Omental fat pad (tissue), 4 donors: ENCODE data around the gene CNTNAP5. TPM values are rescaled to one million over a fixed set of nuclear protein-coding genes. Genes with fewer than 3 reads are reported as not detected.

Experiments used
- ATAC-seq: fragments of 150-250 bp; one replicate; pipeline ENCODE4 v1.9.1; 2016; ENCODE audit warnings: mild to moderate bottlenecking, moderate library complexity; ENCODE audit not compliant: low FRiP score
- DNase-seq: peaks from one replicate; pipeline ENCODE4 v3.0.0-alpha.2; 2019; ENCODE audit warnings: low spot score
- CTCF ChIP-seq, 3 donors: fragments of 450-650 bp; IDR thresholded peaks; one replicate each; pipeline ENCODE4 v1.5.1; 2016 to 2017; ENCODE audit warnings: antibody characterized with exemption in 3 of 3, mild to moderate bottlenecking in 3 of 3, moderate library complexity in 2 of 3
- total RNA-seq, 4 donors: library from RNA; depleted of rRNA; stranded (reverse); fragments of >200 nt; gene quantifications; one replicate each; pipeline ENCODE4 v1.1.0, GENCODE V29; 2016

The CNTNAP5 gene
- total RNA-seq, 4 donors from 2014 or later: not detected

DNA sequence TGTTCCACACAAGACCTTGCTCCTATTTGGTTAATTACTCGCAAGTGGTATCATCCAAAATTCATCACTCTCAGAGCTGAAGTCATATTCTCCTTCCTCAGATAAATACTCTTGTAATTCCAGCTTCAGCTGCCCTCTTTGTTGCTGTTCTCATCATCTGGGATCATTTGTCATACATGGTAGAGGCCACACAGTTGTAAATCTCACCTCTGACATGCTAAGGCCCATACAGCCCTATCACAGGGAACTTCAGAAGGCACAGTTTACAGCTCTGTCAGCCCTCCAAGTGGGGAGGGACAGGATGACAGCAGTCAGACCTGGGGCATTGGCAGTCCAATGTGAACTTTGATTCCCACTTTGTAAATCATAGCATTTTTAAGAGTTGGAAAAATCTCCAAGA lies 399.0 kb downstream of the CNTNAP5 start:
- TF ChIP-seq CTCF (IDR thresholded peaks at IDR 0.05): no peak
- ATAC-seq (no peak), DNase-seq (no peak)

GRCh38 chr2:124426122-124426521 lies 401.0 kb downstream of the CNTNAP5 start:
- DNase-seq (no peak), ATAC-seq (no peak)
- no peak for TF ChIP-seq CTCF (IDR thresholded peaks at IDR 0.05)

DNA sequence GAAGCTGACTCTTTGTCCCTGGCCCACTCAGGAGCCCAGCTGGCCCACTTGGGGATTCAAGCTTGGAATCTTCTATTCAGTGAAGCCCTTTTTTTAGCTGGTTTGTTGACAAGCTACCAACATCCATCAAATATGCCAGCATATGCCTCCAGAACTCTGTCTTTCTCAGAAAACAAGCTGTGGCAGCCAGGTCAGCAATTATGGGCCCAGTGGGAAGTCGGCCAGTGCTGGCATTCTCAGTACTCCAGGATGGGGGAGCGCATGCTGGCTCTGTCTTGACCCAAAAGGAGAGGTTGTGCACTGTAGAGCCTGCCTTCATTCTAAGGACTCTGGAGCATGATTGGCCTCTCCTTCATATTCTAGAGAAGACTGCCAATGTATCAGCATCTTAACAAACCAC lies 401.5 kb downstream of the CNTNAP5 start:
- DNase-seq: no peak
- ATAC-seq: no peak

DNA sequence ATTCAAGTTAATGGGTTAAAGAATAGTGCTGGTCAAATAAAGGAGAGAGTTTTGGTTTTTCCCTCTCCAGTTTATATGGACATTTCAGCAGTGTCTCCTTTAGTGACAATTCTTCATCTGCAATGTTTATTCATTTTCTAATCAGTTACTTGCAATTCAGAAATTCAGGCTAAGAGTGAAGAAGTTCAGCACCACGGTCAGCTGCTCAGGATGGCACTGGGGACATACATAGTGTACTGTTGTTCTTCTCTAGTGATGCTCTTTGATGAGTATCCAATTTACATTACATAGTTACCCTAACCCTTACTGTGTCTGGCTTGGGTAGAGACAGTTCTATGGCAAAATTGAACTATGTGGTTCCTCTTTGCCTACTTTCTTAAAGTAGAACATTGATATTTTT lies 412.7 kb downstream of the CNTNAP5 start:
- ATAC-seq (no peak), DNase-seq (no peak)
- TF ChIP-seq CTCF (IDR thresholded peaks at IDR 0.05): no peak

More for the DNA sequence above, 401.5 kb downstream of the CNTNAP5 start:
- no peak for TF ChIP-seq CTCF (IDR thresholded peaks at IDR 0.05)

DNA sequence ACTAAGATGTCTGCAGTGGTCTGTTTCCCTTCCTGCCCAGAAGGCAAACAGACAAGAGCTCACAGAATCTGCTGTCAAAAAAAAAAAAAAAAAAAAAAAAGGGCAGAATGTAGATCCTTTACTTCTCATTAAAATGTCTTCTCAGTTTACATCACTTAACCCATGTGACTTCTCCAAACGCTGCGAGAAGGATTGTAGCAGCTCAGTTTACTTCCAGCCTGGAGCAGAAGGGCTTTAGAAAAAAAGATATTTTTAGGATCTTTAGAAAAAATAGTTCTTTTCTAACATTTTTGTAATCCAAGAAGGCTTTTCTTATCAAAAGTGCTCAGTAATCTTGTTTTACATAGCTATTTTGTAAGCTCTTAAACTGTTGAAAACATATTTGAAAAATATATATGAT lies 425.4 kb downstream of the CNTNAP5 start:
- ATAC-seq: no peak
- no peak for TF ChIP-seq CTCF (IDR thresholded peaks at IDR 0.05)

GRCh38 chr2:124476291-124476690 lies 451.2 kb downstream of the CNTNAP5 start:
- TF ChIP-seq CTCF (IDR thresholded peaks at IDR 0.05): no peak
- ATAC-seq (no peak), DNase-seq (no peak)

More for the DNA sequence above, 425.4 kb downstream of the CNTNAP5 start:
- DNase-seq: no peak

GRCh38 chr2:124478761-124479160 lies 453.7 kb downstream of the CNTNAP5 start:
- DNase-seq (no peak), ATAC-seq (no peak)
- TF ChIP-seq CTCF (IDR thresholded peaks at IDR 0.05): no peak
